PC-3 (cell line): ENCODE measurements around the gene SLC7A5. TPM values are rescaled to one million over a fixed set of nuclear protein-coding genes. Genes with fewer than 3 reads are reported as not detected.
"Not testable (repeated sequence)": the region's sequence is repeated elsewhere in the genome, so short reads cannot be mapped to it uniquely, and the experiment has no call there.

Experiments used
- ATAC-seq: fragments of 200-7000 bp; cut with Tn5 transposase; 2 replicates; pipeline ENCODE4 v1.9.1; 2020; ENCODE audit warnings: mild to moderate bottlenecking, moderate library complexity
- BruUV-seq: library from RNA; stranded (reverse); fragments of 400-500 nt; replicated peaks from 2 replicates; lab custom pipeline; 2021; lab: Mats Ljungman, UMichigan
- CTCF ChIA-PET: fragments of 300-600 bp; sonication (Branson Sonifier 250); formaldehyde crosslinking; loops from one replicate; lab custom pipeline; 2022; ENCODE audit warnings: antibody characterized with exemption; lab: Charles Lee
- POLR2A ChIA-PET: fragments of 300-600 bp; sonication (Branson Sonifier 250); formaldehyde crosslinking; loops from one replicate; lab custom pipeline; 2022; ENCODE audit warnings: antibody characterized with exemption; ENCODE audit not compliant: unreplicated experiment; lab: Charles Lee
- DNase-seq: peaks from one replicate; pipeline ENCODE4 v3.0.0-alpha.2; 2015
- H2AFZ ChIP-seq: fragments of 300-600 bp; sonication (generic); 2 replicates; pipeline ENCODE4 v1.6.0; 2016; ENCODE audit warnings: antibody characterized with exemption, low read length
- H3F3A ChIP-seq: fragments of 300-600 bp; sonication (generic); one replicate; pipeline ENCODE4 v1.6.0; 2017; ENCODE audit warnings: antibody characterized with exemption, low read length, control low read depth, mild to moderate bottlenecking; ENCODE audit not compliant: unreplicated experiment
- H3K27ac ChIP-seq: fragments of 300-600 bp; sonication (generic); 2 replicates; pipeline ENCODE4 v1.5.1; 2016; ENCODE audit warnings: mild to moderate bottlenecking, low read length
- H3K27me3 ChIP-seq: fragments of 300-600 bp; sonication (generic); 2 replicates; pipeline ENCODE4 v1.6.1; 2016; ENCODE audit warnings: low read length, mixed read lengths
- H3K36me3 ChIP-seq: fragments of 300-600 bp; sonication (generic); 2 replicates; pipeline ENCODE4 v1.6.1; 2016; ENCODE audit warnings: low read depth, mixed run types, low read length, mixed read lengths
- H3K4me1 ChIP-seq: fragments of 300-600 bp; sonication (generic); 2 replicates; pipeline ENCODE4 v1.5.1; 2016; ENCODE audit warnings: low read length; ENCODE audit not compliant: insufficient read depth
- H3K4me2 ChIP-seq: fragments of 300-600 bp; sonication (generic); 2 replicates; pipeline ENCODE4 v1.6.0; 2016; ENCODE audit warnings: low read length
- H3K4me3 ChIP-seq: fragments of 300-600 bp; sonication (generic); 2 replicates; pipeline ENCODE4 v1.5.1; 2016; ENCODE audit warnings: mild to moderate bottlenecking, low read length, mixed read lengths
- H3K79me2 ChIP-seq: fragments of 300-600 bp; sonication (generic); 2 replicates; pipeline ENCODE4 v1.6.1; 2017; ENCODE audit warnings: low read length, mixed read lengths
- H3K9ac ChIP-seq: fragments of 300-600 bp; sonication (generic); 2 replicates; pipeline ENCODE4 v1.6.0; 2016; ENCODE audit warnings: mild to moderate bottlenecking, low read length
- H3K9me2 ChIP-seq: fragments of 300-600 bp; sonication (generic); replicated peaks from 2 replicates; pipeline ENCODE4 v1.6.1; 2016; ENCODE audit warnings: mixed run types, low read length, mixed read lengths
- H3K9me3 ChIP-seq: fragments of 300-600 bp; sonication (generic); 2 replicates; pipeline ENCODE4 v1.6.1; 2016; ENCODE audit warnings: low read length, mixed read lengths
- H4K20me1 ChIP-seq: fragments of 300-600 bp; sonication (generic); 2 replicates; pipeline ENCODE4 v1.6.1; 2016; ENCODE audit warnings: low read length, mixed read lengths
- CTCF ChIP-seq: fragments of 300-600 bp; sonication (generic); conservative IDR thresholded peaks from 2 replicates; pipeline ENCODE4 v1.5.1; 2017; ENCODE audit warnings: antibody characterized with exemption, low read depth, mild to moderate bottlenecking, low read length
- EZH2 ChIP-seq: fragments of 300-600 bp; sonication (generic); IDR thresholded peaks from one replicate; pipeline ENCODE4 v1.6.1; 2017; ENCODE audit warnings: antibody characterized with exemption, mild to moderate bottlenecking, low read length; ENCODE audit not compliant: unreplicated experiment
- EZH2phosphoT487 ChIP-seq: fragments of 300-600 bp; sonication (generic); IDR thresholded peaks from 2 replicates; pipeline ENCODE4 v1.6.1; 2018; ENCODE audit warnings: mild to moderate bottlenecking, antibody characterized with exemption, low read length, borderline replicate concordance
- intact Hi-C: fragments of 100-400 bp; cut with micrococcal nuclease; formaldehyde crosslinking; loops from 2 replicates; pipeline ENCODE4 v1.9.0; 2023
- total RNA-seq: library from RNA; depleted of rRNA; stranded (reverse); fragments of >200 nt; gene quantifications from 2 replicates; pipeline ENCODE4 v1.2.3, GENCODE V29; 2014

The SLC7A5 gene
- total RNA-seq, 1 experiment from 2014 or later = 93.2 TPM

- H4K20me1 ChIP-seq = no peaks in the 10 kb centered on the region
- no peaks in the 10 kb centered on the region for H3K27me3 ChIP-seq
- TF ChIP-seq CTCF = no peak
- no peak for TF ChIP-seq EZH2phosphoT487
- TF ChIP-seq EZH2 = no peak
- no peak overlapping the region for H2AFZ ChIP-seq
- ATAC-seq (no peak), DNase-seq (no peak)
- no peaks in the 10 kb centered on the region for H3K9me2 ChIP-seq
- CTCF ChIA-PET = no interaction called here
- H3K36me3 ChIP-seq = no peaks in the 10 kb centered on the region
- intact Hi-C loops = no loop called here
- H3K9ac ChIP-seq = no peak overlapping the region
- no peaks in the 10 kb centered on the region for H3K9me3 ChIP-seq
- H3K4me3 ChIP-seq = no peak overlapping the region
- no peak overlapping the region for H3K27ac ChIP-seq
- H3K4me2 ChIP-seq = no peak overlapping the region
- no peaks in the 10 kb centered on the region for H3K4me1 ChIP-seq
- no peaks in the 10 kb centered on the region for H3K79me2 ChIP-seq
- BruUV-seq = no TSS peak
- H3F3A ChIP-seq = no peaks in the 10 kb centered on the region
- POLR2A ChIA-PET = no interaction called here
Measured at GRCh38 chr16:87818533-87819161, 50.7 kb downstream of the SLC7A5 start.

- H3K4me2 ChIP-seq = no peak overlapping the region
- CTCF ChIA-PET = no interaction called here
- BruUV-seq = no TSS peak
- H3F3A ChIP-seq = no peaks in the 10 kb centered on the region
- H3K36me3 ChIP-seq = no peaks in the 10 kb centered on the region
- H3K9ac ChIP-seq = no peak overlapping the region
- ATAC-seq (no peak), DNase-seq (no peak)
- no peak overlapping the region for H2AFZ ChIP-seq
- POLR2A ChIA-PET = no interaction called here
- H4K20me1 ChIP-seq = no peaks in the 10 kb centered on the region
- no peaks in the 10 kb centered on the region for H3K9me2 ChIP-seq
- H3K27me3 ChIP-seq = no peaks in the 10 kb centered on the region
- no peaks in the 10 kb centered on the region for H3K4me1 ChIP-seq
- intact Hi-C loops = no loop called here
- H3K79me2 ChIP-seq = no peaks in the 10 kb centered on the region
- H3K9me3 ChIP-seq = no peaks in the 10 kb centered on the region
- H3K27ac ChIP-seq = no peak overlapping the region
- no peak overlapping the region for H3K4me3 ChIP-seq
- no peak for TF ChIP-seq CTCF
- no peak for TF ChIP-seq EZH2phosphoT487
- no peak for TF ChIP-seq EZH2
Measured at GRCh38 chr16:87817910-87818309, 51.4 kb downstream of the SLC7A5 start.

- POLR2A ChIA-PET, CTCF ChIA-PET, H3K9ac ChIP-seq, intact Hi-C loops, H3K79me2 ChIP-seq, H3K9me3 ChIP-seq, H3K4me1 ChIP-seq, BruUV-seq, H3F3A ChIP-seq, H3K4me3 ChIP-seq, DNase-seq, H4K20me1 ChIP-seq, H3K4me2 ChIP-seq, H3K27ac ChIP-seq, H3K36me3 ChIP-seq, H3K27me3 ChIP-seq, H3K9me2 ChIP-seq, ATAC-seq, H2AFZ ChIP-seq: not testable (repeated sequence)
Measured at GRCh38 chr16:87817370-87817769, 51.9 kb downstream of the SLC7A5 start.
